Vagina (tissue), 2 donors: ENCODE results near the gene LAYN.

ENCODE experiments used
- POLR2A ChIP-seq, 2 donors: fragments of 450-650 bp; IDR thresholded peaks; one replicate each; pipeline ENCODE4 v1.6.1; 2017; ENCODE audit warnings: antibody characterized with exemption in 2 of 2, mild to moderate bottlenecking in 2 of 2, moderate library complexity in 2 of 2
- TF ChIP-seq, protein P1 (sequence below), 3 experiments: fragments of 450-650 bp in 2 of 3; fragments of 200-600 bp in 1 of 3; sonication (generic) in 1 of 3; IDR thresholded peaks; one replicate each; pipeline ENCODE4 v1.5.1; 2017 to 2019; ENCODE audit warnings: antibody characterized with exemption in 3 of 3, mild to moderate bottlenecking in 2 of 3, moderate library complexity in 2 of 3

DNA sequence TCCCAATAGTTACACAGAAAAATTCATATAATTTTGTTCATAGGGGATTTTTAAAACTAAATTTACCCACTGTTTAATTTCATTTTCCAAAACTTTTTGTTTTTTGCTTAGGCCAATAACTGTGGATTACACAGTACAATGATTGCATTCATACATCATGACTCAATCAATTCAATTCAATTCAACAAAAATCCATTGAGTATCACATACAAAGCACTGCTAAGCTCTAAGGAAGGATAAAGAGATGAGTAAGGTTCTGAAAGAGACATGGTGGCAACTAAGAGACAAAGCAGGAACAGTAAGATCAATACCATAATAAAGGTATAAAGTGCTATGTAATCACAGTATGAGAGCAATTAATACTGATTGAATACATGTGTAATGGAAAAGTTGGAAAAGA lies 9.4 kb upstream of the LAYN start:
- TF ChIP-seq, protein P1, sequence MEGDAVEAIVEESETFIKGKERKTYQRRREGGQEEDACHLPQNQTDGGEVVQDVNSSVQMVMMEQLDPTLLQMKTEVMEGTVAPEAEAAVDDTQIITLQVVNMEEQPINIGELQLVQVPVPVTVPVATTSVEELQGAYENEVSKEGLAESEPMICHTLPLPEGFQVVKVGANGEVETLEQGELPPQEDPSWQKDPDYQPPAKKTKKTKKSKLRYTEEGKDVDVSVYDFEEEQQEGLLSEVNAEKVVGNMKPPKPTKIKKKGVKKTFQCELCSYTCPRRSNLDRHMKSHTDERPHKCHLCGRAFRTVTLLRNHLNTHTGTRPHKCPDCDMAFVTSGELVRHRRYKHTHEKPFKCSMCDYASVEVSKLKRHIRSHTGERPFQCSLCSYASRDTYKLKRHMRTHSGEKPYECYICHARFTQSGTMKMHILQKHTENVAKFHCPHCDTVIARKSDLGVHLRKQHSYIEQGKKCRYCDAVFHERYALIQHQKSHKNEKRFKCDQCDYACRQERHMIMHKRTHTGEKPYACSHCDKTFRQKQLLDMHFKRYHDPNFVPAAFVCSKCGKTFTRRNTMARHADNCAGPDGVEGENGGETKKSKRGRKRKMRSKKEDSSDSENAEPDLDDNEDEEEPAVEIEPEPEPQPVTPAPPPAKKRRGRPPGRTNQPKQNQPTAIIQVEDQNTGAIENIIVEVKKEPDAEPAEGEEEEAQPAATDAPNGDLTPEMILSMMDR (IDR thresholded peaks at IDR 0.05) = no peak
- TF ChIP-seq POLR2A (IDR thresholded peaks at IDR 0.05) = no peak
